Osteoblast (primary cell): ENCODE results near the gene PITPNC1. TPM values are rescaled to one million over a fixed set of nuclear protein-coding genes. Genes with fewer than 3 reads are reported as not detected.
"Not testable (repeated sequence)": the region's sequence is repeated elsewhere in the genome, so short reads cannot be mapped to it uniquely, and the experiment has no call there.

Experiments used
- DNase-seq: peaks from one replicate; pipeline ENCODE4 v3.0.0; 2011; ENCODE audit warnings: low spot score, mixed read lengths; ENCODE audit not compliant: insufficient read length; ENCODE audit errors: missing footprints
- H2AFZ ChIP-seq: 2 replicates; pipeline ENCODE4 v1.6.0; 2011; ENCODE audit warnings: mild to moderate bottlenecking, low read length
- H3K27ac ChIP-seq: 2 replicates; pipeline ENCODE4 v1.5.1; 2011; ENCODE audit warnings: mild to moderate bottlenecking, low read depth, low read length, moderate library complexity
- H3K27me3 ChIP-seq: 2 replicates; pipeline ENCODE4 v1.6.0; 2012; ENCODE audit warnings: mild to moderate bottlenecking, control low read depth, inconsistent platforms, low read length, moderate library complexity; ENCODE audit not compliant: insufficient read depth
- H3K36me3 ChIP-seq: 2 replicates; pipeline ENCODE4 v1.5.1; 2011; ENCODE audit warnings: mild to moderate bottlenecking, low read length, control low read depth, moderate library complexity; ENCODE audit not compliant: insufficient read depth
- H3K4me1 ChIP-seq: 2 replicates; pipeline ENCODE4 v1.5.1; 2011; ENCODE audit warnings: mild to moderate bottlenecking, low read length, control low read depth, moderate library complexity; ENCODE audit not compliant: insufficient read depth
- H3K4me2 ChIP-seq: 2 replicates; pipeline ENCODE4 v1.6.0; 2011; ENCODE audit warnings: mild to moderate bottlenecking, low read length; ENCODE audit not compliant: insufficient read depth
- H3K4me3 ChIP-seq: fragments of 200-600 bp; sonication (generic); 3 replicates; pipeline ENCODE4 v1.5.1; 2012; ENCODE audit warnings: mild to moderate bottlenecking, low read length, inconsistent platforms; ENCODE audit not compliant: insufficient read depth
- H3K79me2 ChIP-seq: 2 replicates; pipeline ENCODE4 v1.6.0; 2012; ENCODE audit warnings: mild to moderate bottlenecking, low read length, control low read depth, inconsistent platforms; ENCODE audit not compliant: insufficient read depth
- H3K9me3 ChIP-seq: 2 replicates; pipeline ENCODE4 v1.5.1; 2011; ENCODE audit warnings: low read depth, low read length, control low read depth
- H4K20me1 ChIP-seq: 2 replicates; pipeline ENCODE4 v1.6.0; 2012; ENCODE audit warnings: mild to moderate bottlenecking, low read length, control low read depth; ENCODE audit not compliant: insufficient read depth
- CTCF ChIP-seq: IDR thresholded peaks from 2 replicates; pipeline ENCODE4 v1.5.1; 2011; ENCODE audit warnings: mild to moderate bottlenecking, low read depth, low read length, moderate library complexity; ENCODE audit errors: extremely low read depth
- total RNA-seq: library from RNA; depleted of rRNA; stranded (reverse); fragments of >200 nt; gene quantifications from 2 replicates; pipeline ENCODE4 v1.2.3, GENCODE V29; 2012

PITPNC1 gene
- total RNA-seq: 5.0 and 6.2 TPM in 2 replicates

- no peaks in the 10 kb centered on the region for H3K36me3 ChIP-seq
- H3K4me2 ChIP-seq: peak within 1 kb of the TSS; percentile 100
- H3K79me2 ChIP-seq: peaks cover 13% of the 10 kb centered on the region
- DNase-seq: peak; percentile 98
- H3K27me3 ChIP-seq: no peaks in the 10 kb centered on the region
- H4K20me1 ChIP-seq: peaks cover 2% of the 10 kb centered on the region
- H2AFZ ChIP-seq: peak within 1 kb of the TSS; percentile 87
- TF ChIP-seq CTCF: no peak
- H3K4me3 ChIP-seq: peak within 1 kb of the TSS; percentile 88
- H3K4me1 ChIP-seq: peaks cover 18% of the 10 kb centered on the region
- peak within 1 kb of the TSS; percentile 92 for H3K27ac ChIP-seq
- no peaks in the 10 kb centered on the region for H3K9me3 ChIP-seq
Observed at GRCh38 chr17:67376737-67377487, at the start of gene PITPNC1. PITPNC1 (plus strand) TSS chr17:67377281.

GRCh38 chr17:67328026-67328425 lies 49.1 kb upstream of the PITPNC1 start:
- Histone ChIP-seq H3K27ac (no peak overlapping the region), H3K4me1 (no peaks in the 10 kb centered on the region), H3K9me3 (no peaks in the 10 kb centered on the region), H3K4me2 (no peak overlapping the region), H3K79me2 (no peaks in the 10 kb centered on the region), H3K36me3 (no peaks in the 10 kb centered on the region), H3K27me3 (no peaks in the 10 kb centered on the region), H4K20me1 (no peaks in the 10 kb centered on the region), H3K4me3 (no peak overlapping the region), H2AFZ (no peak overlapping the region)
- TF ChIP-seq CTCF: no peak
- DNase-seq: no peak

- H2AFZ ChIP-seq, DNase-seq: not testable (repeated sequence)
Observed at GRCh38 chr17:67331381-67332161, 45.5 kb upstream of the PITPNC1 start.

GRCh38 chr17:67332162-67332508 lies 44.9 kb upstream of the PITPNC1 start:
- DNase-seq, H3K79me2 ChIP-seq, H3K9me3 ChIP-seq: not testable (repeated sequence)

More at GRCh38 chr17:67331381-67332161, 45.5 kb upstream of the PITPNC1 start:
- H4K20me1 ChIP-seq, H3K4me1 ChIP-seq, H3K27ac ChIP-seq, H3K79me2 ChIP-seq, H3K9me3 ChIP-seq, H3K4me2 ChIP-seq, H3K4me3 ChIP-seq, H3K27me3 ChIP-seq, H3K36me3 ChIP-seq: not testable (repeated sequence)

More at GRCh38 chr17:67332162-67332508, 44.9 kb upstream of the PITPNC1 start:
- H4K20me1 ChIP-seq, H3K4me2 ChIP-seq, H3K27me3 ChIP-seq, H3K4me3 ChIP-seq, H2AFZ ChIP-seq, H3K4me1 ChIP-seq, H3K27ac ChIP-seq, H3K36me3 ChIP-seq: not testable (repeated sequence)
